ENCODE results near the gene CTSZ.

DNA sequence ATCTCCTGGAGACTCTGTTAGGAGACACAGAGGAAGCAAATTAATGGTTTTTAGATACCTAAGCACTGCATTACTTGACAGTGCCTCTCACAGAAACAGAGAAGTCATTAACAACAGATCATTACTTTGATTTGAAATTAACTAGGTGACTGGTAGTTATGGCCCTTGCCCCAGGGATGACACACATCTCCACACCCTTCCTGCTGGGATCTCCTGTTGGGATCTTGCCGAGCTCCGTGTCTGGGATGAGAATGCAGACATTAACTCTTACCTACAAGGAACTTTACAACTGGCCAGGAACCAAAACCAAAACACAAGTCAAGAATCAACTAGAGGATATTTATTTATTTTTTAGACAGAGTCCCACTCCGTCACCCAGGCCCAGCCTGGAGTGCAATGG is 37.7 kb upstream of the CTSZ start:
- TF ChIP-seq GLIS3 (CRISPR knock-in tag; IDR thresholded peaks at IDR 0.05) = no peak
- TF ChIP-seq ZNF70 (CRISPR knock-in tag; IDR thresholded peaks at IDR 0.05) = no peak
- TF ChIP-seq ZC3H10 (CRISPR knock-in tag; IDR thresholded peaks at IDR 0.05) = no peak
- TF ChIP-seq, protein P1, sequence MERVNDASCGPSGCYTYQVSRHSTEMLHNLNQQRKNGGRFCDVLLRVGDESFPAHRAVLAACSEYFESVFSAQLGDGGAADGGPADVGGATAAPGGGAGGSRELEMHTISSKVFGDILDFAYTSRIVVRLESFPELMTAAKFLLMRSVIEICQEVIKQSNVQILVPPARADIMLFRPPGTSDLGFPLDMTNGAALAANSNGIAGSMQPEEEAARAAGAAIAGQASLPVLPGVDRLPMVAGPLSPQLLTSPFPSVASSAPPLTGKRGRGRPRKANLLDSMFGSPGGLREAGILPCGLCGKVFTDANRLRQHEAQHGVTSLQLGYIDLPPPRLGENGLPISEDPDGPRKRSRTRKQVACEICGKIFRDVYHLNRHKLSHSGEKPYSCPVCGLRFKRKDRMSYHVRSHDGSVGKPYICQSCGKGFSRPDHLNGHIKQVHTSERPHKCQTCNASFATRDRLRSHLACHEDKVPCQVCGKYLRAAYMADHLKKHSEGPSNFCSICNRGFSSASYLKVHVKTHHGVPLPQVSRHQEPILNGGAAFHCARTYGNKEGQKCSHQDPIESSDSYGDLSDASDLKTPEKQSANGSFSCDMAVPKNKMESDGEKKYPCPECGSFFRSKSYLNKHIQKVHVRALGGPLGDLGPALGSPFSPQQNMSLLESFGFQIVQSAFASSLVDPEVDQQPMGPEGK (CRISPR knock-in tag; IDR thresholded peaks at IDR 0.05; ENCODE audit: borderline replicate concordance) = no peak
- no peak for TF ChIP-seq SNAI2 (CRISPR knock-in tag; IDR thresholded peaks at IDR 0.05)
- TF ChIP-seq, protein P2, sequence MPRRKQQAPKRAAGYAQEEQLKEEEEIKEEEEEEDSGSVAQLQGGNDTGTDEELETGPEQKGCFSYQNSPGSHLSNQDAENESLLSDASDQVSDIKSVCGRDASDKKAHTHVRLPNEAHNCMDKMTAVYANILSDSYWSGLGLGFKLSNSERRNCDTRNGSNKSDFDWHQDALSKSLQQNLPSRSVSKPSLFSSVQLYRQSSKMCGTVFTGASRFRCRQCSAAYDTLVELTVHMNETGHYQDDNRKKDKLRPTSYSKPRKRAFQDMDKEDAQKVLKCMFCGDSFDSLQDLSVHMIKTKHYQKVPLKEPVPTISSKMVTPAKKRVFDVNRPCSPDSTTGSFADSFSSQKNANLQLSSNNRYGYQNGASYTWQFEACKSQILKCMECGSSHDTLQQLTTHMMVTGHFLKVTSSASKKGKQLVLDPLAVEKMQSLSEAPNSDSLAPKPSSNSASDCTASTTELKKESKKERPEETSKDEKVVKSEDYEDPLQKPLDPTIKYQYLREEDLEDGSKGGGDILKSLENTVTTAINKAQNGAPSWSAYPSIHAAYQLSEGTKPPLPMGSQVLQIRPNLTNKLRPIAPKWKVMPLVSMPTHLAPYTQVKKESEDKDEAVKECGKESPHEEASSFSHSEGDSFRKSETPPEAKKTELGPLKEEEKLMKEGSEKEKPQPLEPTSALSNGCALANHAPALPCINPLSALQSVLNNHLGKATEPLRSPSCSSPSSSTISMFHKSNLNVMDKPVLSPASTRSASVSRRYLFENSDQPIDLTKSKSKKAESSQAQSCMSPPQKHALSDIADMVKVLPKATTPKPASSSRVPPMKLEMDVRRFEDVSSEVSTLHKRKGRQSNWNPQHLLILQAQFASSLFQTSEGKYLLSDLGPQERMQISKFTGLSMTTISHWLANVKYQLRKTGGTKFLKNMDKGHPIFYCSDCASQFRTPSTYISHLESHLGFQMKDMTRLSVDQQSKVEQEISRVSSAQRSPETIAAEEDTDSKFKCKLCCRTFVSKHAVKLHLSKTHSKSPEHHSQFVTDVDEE (CRISPR knock-in tag; IDR thresholded peaks at IDR 0.05) = no peak
- TF ChIP-seq RARB (CRISPR knock-in tag; IDR thresholded peaks at IDR 0.05) = no peak
- TF ChIP-seq ARNTL (CRISPR knock-in tag; IDR thresholded peaks at IDR 0.05; ENCODE audit: borderline replicate concordance, low read depth) = no peak
- TF ChIP-seq ISL1 (CRISPR knock-in tag; IDR thresholded peaks at IDR 0.05) = no peak
- TF ChIP-seq ZFP30 (CRISPR knock-in tag; IDR thresholded peaks at IDR 0.05) = no peak
- TF ChIP-seq ESRRG (CRISPR knock-in tag; IDR thresholded peaks at IDR 0.05) = no peak

Data from SK-N-SH treated with all-trans-retinoic acid at 6 μM for 48 hours (cell line).